SU-DHL-6 (cell line): Measurements from ENCODE around the gene AHDC1.

Experiments used
- EZH2phosphoT487 ChIP-seq: fragments of 200-600 bp; sonication (generic), shearing (Covaris generic); conservative IDR thresholded peaks from 2 replicates; pipeline ENCODE4 v1.6.1; 2018; ENCODE audit warnings: mild to moderate bottlenecking, antibody characterized with exemption, low read length, moderate library complexity, mixed read lengths
- TF ChIP-seq, protein P1 (sequence below): fragments of 200-600 bp; sonication (generic); IDR thresholded peaks from one replicate; pipeline ENCODE4 v1.5.1; 2017; ENCODE audit warnings: antibody characterized with exemption, mild to moderate bottlenecking, low read length, moderate library complexity; ENCODE audit not compliant: insufficient read depth, poor library complexity, severe bottlenecking

DNA sequence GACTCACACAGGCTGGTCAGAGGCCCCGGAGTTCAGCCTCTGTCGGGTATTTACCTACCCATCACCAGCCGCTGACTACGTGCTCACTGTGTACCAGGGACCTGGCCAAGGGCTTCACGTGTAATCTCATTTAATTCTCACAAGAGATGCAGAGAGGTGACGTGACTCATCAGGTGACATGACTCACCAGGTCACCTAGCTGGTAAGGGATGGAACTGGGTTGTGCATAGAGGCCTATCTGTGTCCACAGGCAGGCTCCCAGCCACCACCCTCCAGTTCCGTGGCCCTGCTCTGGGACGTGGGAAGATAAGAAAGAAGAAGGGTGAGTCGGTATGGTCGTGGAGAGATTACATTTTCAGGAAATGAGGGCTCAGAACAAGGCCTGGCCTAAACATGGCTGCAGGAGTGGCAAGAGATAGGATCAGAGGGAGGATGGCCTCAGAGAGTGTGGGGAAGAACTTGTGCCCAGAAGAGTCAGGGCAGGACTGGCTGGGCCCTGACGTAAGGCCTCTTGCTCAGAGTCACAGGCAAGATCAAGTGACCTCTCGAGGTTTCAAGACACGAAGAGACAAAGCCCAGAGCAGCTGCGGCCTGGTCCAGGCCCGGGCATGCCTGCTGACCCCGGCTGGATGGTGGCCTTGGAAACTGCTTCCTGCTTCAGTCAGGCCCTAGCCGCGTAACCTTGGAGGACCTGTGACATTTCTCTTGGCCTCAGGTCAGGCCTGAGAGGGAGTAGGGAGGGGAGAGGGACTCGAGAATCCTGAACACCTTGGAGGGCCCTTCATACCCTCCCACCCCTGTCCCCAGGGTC is 61.3 kb downstream of the AHDC1 start:
- TF ChIP-seq, protein P1, sequence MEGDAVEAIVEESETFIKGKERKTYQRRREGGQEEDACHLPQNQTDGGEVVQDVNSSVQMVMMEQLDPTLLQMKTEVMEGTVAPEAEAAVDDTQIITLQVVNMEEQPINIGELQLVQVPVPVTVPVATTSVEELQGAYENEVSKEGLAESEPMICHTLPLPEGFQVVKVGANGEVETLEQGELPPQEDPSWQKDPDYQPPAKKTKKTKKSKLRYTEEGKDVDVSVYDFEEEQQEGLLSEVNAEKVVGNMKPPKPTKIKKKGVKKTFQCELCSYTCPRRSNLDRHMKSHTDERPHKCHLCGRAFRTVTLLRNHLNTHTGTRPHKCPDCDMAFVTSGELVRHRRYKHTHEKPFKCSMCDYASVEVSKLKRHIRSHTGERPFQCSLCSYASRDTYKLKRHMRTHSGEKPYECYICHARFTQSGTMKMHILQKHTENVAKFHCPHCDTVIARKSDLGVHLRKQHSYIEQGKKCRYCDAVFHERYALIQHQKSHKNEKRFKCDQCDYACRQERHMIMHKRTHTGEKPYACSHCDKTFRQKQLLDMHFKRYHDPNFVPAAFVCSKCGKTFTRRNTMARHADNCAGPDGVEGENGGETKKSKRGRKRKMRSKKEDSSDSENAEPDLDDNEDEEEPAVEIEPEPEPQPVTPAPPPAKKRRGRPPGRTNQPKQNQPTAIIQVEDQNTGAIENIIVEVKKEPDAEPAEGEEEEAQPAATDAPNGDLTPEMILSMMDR = no peak
- no peak for TF ChIP-seq EZH2phosphoT487
